Brain pericyte (primary cell): Measurements from ENCODE around the gene CPEB4.
A peak's percentile ranks its signal among the peaks of the same experiment; 100 is the strongest.

Experiments
- DNase-seq: peaks from one replicate; pipeline ENCODE4 v3.0.0-alpha.2; 2012; ENCODE audit warnings: low read depth, low spot score

The CPEB4 gene

DNA sequence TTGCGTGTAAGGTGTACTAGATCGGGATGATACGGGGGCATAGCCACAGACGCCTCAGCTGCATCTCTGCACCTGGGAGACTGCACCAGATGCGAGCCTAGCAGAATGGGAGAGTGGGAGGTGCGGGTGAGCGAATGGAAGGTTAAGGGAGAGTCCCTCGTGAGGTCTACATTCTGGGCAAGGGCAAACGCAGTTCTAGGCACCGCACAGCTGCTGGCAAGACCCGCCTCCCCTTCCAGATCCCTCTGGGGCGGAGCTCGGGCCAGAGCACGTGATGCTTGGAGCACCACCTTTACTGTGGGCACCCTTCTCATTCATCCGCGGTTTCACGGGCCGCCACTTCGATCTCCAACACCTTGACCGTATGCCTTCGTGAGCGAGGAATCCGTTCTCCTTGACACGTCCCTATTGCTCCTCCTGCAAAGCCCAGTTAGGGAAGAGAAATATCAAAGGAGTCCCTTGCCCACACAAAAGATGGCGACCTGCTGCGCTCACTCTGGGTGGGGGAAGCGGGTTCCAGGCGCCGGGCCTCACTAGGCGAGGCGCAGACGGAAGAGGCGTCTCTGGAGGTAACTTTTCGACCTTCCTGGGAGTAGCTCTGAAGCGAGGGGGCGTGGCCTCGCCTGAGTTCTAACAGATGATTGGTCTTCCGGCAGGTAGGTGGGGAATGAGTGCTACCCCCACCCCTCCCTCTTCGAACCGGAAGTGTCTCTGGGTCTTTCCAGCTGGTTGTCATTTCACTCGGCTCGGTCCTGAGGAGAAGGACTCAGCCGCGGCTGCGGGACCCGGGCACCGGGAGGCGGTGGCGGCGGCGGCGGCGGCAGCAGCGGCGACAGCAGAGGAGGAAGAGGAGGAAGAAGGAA is at the start of gene CPEB4:
Gene CPEB4 (plus strand): TSS at position 740 of the 863 bp plus-strand sequence. CDS start 1,385 bp downstream, outside the sequence.
- DNase-seq = peak; percentile 96

DNA sequence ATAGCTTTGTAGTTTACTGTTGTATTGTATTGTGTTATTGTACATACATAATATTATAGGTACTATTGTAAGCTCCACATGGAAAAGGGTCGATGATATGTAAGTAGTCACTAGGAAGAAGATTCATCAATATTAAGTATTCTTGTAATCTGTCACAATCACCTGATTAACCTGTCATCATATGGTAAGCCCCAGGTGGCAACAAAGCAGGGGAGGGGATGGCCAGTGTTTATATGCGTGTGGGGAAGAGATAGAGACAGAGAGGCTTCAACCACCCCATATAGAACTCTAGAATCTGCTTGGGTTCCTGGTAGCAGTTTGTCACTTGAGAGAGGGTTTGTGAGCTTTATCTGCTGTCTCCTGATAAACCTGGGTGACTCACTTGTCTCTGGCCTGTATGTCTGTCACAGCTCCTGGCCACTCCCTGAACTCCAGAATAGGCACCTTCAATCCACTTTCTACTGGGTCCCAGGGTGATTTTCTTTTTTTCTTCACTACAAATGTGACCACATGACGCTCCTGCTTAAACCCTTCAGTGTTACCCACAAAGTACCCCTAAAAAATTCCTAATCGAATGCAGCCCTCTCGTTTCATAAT is 48.9 kb upstream of the CPEB4 start:
- DNase-seq = no peak

DNA sequence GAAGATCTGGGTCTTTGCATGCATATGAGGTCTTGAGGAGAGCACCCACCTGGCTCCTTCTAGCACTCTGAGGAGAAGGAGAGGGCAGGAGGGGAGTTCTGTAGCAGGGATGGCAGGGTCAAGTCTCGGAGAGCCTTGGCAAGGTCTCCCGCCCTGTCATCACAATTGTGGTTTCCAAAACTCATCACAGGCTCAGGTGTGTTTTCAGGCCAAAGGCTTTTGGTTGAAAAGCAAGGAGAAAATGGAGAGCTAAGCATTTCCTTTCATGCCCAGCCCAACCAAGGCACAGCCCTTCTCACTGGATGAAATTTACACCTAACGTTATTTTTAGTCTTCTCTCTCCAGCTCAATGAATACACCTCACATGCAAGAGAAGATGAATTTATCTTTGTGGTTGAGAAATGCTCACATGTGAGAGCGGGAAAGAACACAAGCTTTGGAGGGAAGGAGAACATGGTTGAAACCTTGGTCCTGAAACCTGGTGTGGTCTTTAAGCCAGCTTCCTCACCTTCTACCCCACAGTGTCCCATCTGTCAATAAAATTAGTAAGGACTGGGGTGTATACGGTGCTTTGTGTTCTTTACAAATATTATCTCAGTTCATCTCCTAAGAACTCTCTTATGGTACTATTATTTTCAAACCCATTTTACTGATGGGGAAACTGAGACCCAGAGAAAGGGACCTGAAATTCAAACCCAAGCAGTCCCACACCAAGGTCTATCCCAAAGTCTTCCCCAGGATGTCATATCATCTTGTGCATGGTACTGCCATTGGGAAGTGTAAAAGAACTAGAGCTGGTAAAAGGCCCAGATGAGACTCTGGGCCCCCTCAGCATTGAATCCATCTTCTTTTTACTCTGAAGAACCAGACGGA is 47.8 kb upstream of the CPEB4 start:
- no peak for DNase-seq

DNA sequence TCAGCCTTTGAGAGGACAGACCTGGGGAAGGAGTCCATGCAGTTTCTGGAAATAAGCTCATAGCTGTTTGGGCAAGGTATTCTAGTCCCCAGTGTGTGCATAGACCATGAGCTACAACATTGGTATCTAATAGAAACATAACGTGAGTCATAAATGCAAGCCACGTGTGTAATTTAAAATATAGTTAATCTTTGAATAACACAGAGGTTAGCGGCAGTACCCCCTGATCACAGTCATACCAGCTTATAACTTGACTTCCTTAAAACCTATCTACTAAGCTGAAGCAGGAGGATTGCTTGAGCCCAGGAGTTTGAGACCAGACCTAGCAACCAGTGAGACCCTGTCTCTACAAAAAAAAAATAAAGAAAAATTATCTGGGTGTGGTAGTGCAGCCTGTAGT is 46.4 kb upstream of the CPEB4 start:
- no peak for DNase-seq

DNA sequence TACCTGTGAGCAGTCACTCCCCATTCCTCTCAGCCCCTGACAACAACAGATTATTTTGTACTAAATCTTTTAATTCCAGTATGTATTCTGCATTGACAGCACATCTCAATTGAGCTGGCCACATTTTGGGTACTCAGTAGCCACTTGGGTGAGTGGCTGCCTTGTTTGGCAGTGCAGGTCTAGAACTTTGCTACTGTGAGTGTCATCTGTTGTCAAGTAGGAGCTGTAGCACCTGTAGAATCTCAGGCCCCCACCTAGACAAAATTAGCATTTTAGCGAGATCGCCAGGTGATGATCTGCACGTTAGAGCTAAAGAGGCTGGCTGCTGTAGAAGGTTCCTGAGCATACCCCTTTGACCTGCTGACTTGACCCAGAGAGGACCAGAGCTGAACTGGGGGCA is 44.4 kb upstream of the CPEB4 start:
- no peak for DNase-seq

DNA sequence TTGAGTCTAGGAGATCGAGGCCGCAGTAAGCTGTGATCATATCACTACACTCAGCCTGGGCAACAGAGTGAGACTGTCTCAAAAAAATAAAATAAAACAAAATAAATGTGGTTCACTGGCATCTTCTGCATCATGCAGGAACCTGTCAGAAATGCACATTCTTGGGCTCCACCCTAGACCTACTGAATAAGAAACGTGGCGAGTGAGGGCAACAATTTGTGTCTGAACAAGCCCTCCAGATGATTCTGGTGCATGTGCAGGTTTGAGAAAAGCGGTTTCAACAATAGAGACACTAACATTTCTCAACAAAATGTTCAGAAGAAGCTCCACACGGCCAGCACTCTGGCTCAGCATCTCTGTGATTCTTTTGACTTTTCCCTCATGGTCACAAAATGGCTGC is 42.8 kb upstream of the CPEB4 start:
- DNase-seq = no peak

DNA sequence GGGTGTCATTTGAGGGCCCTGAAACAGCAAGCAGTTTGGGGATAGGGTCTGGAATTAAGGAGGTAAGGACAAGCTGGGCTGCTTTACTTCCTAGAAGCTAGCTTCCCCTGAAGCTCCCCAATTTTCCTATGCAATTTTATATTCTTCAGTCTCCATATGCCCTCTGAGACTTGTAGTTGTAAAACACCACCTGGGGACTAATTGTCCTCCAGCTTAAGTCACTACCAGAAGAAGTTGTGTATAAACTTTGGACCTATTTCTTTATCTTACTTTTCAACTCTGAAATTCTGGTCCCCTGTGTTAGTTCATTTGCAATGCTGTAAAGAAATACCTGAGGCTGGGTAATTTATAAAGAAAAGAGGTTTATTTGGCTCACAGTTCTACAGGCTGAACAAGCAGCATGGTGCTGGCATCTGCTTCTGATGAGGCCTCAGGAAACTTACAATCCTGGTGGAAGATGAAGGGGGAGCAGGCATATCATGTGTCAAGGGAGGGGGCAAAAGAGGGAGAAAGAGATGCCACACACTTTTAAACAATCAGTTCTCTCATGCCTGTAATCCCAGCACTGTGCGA is 41.1 kb upstream of the CPEB4 start:
- no peak for DNase-seq

DNA sequence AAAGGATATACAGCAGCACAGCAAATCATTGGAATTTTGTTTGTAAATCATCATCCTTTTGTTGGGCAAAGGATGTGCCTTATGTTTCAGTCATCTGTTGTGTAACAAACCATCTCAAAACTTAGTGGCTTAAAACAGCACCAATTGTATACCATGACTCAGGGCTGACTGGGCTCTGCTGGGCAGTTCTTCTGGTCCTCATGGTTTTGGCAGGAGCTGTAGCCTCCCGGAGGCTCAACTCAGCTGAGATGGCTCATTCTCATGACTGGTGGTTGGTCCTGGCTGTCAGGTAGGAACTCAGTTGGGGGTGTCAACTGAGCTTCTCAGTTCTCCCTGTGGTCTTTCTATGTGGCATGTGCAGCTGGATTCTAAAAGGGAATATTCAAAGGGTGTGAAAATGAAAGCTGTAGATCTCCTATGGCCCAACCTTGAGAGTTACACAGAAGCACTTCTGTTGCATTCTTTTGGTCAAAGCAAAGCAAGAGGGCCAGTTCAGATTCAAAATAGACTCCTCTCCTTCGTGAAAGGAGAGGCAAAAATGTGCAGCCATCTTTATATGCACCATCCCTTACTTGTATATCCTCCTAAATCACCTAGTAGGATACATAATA is 39.1 kb upstream of the CPEB4 start:
- DNase-seq = no peak

DNA sequence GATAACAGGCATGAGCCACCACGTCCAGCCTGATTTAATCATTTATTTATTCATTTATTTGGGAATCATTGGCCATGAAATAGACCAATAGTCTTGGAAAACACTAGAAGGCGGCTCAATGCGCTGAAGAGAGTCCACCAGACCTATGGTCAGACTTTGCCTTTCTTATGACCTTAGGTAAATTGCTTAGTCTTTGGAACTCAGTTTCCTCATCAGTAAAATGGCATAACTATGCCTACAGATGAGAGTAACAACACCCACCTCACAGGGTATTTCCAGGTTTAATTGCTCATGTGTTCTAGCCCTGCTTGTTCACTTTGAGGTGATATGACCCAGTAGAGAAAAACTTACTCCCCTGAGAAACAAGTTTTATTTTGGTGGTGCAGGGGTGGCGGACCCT is 38.2 kb upstream of the CPEB4 start:
- no peak for DNase-seq

DNA sequence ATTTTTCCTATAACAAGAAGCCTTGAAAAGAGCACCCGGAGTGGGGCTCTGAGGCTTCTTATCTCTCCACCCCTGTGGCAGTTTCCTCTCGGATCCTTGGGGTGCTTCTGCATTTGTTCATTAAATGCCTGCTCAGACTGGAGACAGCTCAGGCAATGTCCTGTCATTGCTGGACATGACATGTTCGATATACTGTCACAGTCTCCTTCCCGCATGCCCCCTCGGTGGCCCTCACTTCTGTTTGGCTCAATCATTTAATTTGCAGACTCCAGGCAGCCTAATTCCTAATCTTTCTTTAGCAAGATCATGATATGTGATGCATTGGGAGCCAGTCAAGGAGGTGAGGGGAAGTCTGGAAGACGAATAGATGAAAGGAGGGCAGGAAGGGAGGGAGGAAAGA is 37.5 kb upstream of the CPEB4 start:
- DNase-seq = no peak

DNA sequence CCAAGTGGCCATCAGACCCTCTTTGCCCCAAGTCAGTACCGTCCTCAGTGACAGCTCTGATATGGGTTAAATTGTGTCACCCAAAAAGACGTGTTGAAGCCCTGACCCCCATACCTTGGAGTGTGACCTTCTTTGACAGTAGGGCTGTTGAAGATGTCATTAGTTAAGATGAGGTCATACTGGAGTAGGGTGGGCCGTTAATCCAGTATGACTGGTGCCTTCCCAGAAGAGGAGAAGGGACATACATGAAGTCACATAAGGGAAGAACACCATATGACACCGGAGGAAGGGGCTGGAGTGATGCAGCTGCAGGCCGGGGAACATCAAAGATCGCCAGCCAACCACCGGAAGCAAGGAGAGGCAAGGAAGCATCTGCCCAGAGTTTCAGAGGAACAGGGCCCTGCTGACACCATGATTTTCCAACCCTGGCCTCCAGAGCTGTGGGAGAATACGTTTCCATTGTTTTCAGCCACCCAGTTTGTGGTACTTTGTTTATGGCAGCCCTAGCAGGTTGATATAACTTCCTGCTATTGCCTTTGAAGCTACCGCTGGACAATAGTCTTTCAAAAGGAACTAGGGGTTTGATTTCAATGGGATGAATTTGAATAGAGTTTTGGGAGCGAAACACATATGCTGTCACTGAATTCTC is 36.4 kb upstream of the CPEB4 start:
- no peak for DNase-seq

DNA sequence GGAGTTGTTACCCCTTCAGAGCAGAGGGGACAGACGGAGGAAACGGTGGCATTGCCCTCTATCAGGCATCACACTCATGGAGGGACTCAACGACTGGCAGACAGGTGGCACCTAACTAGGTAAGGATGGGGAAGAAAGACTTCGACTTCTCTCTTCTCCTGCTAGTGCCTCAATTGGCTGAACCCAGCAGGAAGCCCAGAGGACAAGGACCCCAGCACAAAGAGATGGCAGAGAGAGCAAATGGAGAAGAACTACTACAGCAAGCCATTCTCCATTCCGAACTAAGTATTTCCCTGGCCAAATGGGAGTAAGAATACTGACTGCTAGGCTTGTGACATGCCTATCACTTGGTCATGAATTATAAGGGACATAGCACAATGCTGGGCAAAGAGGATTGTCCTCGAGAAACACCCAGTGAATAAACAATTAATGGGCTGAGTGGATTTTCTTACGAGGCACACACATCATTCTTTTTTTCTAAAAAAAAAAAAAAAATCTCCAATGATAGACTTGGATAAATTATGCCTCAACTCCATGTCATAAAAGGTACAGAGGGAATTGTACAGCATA is 35.3 kb upstream of the CPEB4 start:
- DNase-seq = no peak

DNA sequence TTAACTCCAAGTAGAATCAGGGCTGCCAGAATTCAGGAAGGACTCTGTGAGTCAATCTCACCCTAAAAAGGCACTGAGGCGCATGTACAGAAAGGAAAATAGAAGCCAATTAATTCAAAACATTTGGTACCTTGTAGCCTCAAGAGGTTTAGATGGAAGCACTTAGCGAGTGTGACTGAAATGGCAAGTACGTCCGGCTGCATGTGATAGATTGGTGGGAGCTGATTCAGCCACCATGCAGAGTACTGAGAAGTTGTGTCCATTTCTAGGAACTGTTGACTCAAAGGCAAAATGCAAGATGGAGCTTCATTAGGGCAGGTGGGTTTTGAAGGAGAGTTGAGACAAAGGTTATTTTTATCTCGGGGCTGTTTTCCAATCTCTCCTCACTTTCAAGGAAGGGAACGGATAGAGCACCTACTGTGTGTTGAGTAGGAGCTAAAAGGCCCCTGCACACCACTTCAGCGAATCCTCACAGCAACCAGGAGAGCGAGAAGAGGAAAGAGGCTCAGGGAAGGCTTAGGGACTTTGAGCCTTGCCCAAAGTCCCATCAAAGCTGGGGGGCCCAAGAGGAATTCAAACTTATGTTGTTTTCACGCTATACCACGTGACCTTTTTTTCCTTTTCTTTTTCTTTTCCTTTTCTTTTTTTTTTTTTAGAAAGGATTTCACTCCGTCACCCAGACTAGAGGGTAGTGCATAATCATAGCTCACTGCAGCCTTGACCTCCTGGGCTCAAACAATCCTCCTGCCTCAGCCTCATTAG is 34.6 kb upstream of the CPEB4 start:
- DNase-seq = no peak

DNA sequence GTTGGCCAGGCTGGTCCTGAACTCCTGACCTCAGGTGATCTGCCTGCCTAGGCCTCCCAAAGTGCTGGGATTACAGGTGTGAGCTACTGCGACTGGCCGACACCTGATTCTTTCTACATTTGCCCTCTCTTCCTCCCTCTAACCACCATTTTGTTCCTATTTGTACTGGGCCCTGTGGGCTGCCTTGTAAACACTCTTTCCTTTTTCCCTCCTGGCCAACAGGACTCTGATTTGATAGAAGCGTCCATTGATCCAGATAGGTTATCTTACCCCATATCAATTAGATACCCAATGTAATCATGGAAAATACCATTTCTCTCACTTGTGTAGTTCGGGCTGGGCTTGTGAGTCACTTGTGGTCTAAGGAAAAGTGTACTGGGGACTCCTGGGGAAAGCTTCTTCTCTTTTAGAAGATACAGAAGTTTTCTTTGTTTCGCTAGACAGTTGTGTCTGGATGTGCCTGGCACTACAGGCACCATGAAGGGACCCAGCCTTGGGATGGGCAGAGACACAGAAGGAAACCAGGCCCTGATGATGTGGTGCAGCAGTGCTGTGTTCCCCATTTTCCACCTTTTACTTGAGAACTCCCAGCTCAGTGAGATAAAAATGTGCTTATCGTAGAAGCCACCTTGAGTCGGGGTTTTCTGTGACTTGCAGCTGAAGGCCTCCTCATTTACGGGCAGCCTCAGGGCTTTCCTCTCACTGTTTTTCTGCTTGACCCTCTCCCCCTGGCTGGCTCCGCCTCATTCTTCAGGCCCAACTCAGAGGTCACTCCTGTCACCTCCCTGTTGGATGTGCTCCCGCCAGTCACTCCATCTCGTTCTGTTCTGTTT is 32.8 kb upstream of the CPEB4 start:
- no peak for DNase-seq

DNA sequence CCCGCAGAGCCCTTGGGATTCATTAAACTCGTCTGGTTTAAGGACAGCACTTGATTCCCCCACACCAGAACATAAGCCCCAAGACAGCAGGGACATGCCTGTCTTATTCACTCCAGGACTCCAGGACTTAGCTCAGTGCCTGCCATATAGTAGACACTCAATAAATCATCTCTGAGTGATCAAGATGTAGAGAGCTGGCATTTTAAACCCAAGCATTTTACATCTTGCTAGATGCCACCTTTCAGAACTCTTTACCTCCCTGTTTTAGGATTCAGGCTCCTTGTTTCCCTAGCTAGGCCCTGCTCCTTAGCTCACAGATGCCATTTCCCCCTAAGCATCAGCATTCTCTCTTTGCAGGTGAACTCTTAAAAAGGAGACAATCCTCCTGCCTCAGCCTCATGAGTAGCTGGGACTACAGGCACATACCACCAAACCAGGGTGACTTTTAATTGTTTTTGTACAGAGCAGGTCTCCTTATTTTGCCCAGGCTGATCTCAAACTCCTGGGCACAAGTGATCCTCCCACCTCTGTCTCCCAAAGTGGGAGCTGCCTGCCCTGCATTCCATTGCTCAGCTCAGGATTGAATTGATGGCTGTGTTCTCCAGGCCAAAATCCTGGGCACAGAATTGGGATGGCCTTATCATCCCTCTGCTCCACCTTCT is 32.0 kb upstream of the CPEB4 start:
- DNase-seq = no peak

DNA sequence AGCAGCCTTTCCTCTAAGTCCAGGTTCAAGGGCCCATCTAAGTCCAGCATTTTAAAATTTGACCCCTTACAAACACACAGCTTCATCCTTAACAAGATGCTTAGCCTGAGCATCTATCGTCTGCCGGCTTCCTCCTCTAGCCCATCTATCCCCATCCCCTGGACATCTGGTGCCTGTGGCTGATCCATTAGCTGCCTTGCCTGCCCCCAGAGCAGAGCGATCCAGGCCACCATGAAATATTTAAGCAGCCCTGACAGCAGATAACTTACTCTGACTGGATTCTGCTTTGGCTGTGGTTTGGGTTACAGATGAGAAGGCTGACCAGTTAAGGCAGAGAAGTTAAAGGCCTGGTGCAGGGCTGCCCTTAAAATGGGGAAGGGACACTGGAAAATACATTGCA is 30.9 kb upstream of the CPEB4 start:
- no peak for DNase-seq

DNA sequence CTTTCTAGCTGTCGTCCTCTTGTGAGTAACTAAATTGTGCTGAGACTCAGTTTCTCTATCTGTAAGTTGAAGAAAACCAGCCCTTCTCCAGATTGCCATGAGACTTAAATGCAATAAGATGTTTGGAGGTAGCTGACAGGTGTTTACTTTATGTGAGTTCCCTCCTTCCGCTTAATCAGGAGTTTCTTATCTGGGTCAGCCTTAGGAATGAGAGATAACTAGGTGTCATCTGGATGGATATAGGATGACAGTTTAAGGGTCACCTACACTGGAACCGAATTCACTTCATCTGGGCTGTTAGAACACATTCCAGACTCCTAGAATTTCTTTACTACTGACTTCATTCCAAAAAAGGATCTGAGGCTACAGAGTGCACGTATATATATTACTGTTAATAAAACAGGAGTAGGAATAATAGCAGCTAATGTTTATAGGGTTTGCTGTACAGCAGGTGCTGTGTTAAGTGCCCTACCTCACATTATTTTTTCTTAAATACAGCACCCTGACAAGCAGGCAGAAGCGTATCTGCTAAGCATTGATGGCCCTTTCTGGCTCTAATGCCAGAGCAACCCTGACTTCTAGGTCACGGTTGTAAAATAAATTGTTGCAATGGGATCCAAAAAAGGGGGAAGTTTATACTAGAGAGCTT is 30.0 kb upstream of the CPEB4 start:
- DNase-seq = no peak
